HEK293T (cell line): ENCODE results near the gene RGS1.

Experiments
- BHLHE40 ChIP-seq: fragments of 450-650 bp; IDR thresholded peaks from 2 replicates; pipeline ENCODE4 v1.6.1; 2016; ENCODE audit warnings: mild to moderate bottlenecking, moderate library complexity, borderline replicate concordance
- ELF4 ChIP-seq: fragments of 450-650 bp; IDR thresholded peaks from 2 replicates; pipeline ENCODE4 v1.6.1; 2017; ENCODE audit warnings: antibody characterized with exemption
- FOXA1 ChIP-seq: fragments of 450-650 bp; IDR thresholded peaks from 2 replicates; pipeline ENCODE4 v1.6.1; 2016; ENCODE audit warnings: mild to moderate bottlenecking
- FOXM1 ChIP-seq: fragments of 450-650 bp; IDR thresholded peaks from 2 replicates; pipeline ENCODE4 v1.6.1; 2017; ENCODE audit warnings: mild to moderate bottlenecking, borderline replicate concordance
- HDGF ChIP-seq: fragments of 450-650 bp; IDR thresholded peaks from 2 replicates; pipeline ENCODE4 v1.6.1; 2017; ENCODE audit warnings: antibody characterized with exemption, borderline replicate concordance
- L3MBTL2 ChIP-seq: fragments of 450-650 bp; conservative IDR thresholded peaks from 2 replicates; pipeline ENCODE4 v1.6.1; 2016; ENCODE audit warnings: mild to moderate bottlenecking
- LEF1 ChIP-seq: fragments of 450-650 bp; IDR thresholded peaks from 2 replicates; pipeline ENCODE4 v1.6.1; 2017; ENCODE audit warnings: mild to moderate bottlenecking, borderline replicate concordance
- NFRKB ChIP-seq: fragments of 450-650 bp; IDR thresholded peaks from 2 replicates; pipeline ENCODE4 v1.6.1; 2016; ENCODE audit warnings: mild to moderate bottlenecking, moderate library complexity
- SP1 ChIP-seq: fragments of 450-650 bp; IDR thresholded peaks from 2 replicates; pipeline ENCODE4 v1.6.1; 2017
- SUZ12 ChIP-seq: fragments of 450-650 bp; IDR thresholded peaks from 2 replicates; pipeline ENCODE4 v1.6.1; 2016; ENCODE audit warnings: mild to moderate bottlenecking
- ZNF384 ChIP-seq: fragments of 450-650 bp; IDR thresholded peaks from 2 replicates; pipeline ENCODE4 v1.6.1; 2016
- TF ChIP-seq, protein P1 (sequence below): fragments of 450-650 bp; IDR thresholded peaks from 2 replicates; pipeline ENCODE4 v1.6.1; 2016

DNA sequence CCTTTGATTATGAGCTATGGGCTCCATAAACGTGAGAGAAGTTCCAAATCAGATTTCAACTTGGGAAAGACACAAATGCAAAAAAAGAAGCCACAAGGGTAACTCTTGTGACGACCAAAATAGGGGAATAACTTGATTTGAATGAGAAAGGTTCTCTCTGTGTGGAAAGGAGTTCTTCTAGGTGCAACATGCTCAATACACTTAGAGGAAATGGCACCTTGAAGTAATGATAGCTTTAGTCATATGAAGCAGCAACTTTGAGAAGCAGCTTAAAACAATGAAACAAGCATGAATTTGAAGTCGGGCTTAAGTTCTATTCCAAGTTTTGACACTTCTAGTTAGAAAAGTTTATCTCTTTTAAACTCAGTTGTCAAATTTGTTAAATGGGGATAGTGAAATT, 21.8 kb upstream of the RGS1 start:
- no peak for TF ChIP-seq ZNF384
- no peak for TF ChIP-seq NFRKB
- no peak for TF ChIP-seq ELF4
- TF ChIP-seq SUZ12, result no peak
- TF ChIP-seq SP1, result no peak
- TF ChIP-seq, protein P1, sequence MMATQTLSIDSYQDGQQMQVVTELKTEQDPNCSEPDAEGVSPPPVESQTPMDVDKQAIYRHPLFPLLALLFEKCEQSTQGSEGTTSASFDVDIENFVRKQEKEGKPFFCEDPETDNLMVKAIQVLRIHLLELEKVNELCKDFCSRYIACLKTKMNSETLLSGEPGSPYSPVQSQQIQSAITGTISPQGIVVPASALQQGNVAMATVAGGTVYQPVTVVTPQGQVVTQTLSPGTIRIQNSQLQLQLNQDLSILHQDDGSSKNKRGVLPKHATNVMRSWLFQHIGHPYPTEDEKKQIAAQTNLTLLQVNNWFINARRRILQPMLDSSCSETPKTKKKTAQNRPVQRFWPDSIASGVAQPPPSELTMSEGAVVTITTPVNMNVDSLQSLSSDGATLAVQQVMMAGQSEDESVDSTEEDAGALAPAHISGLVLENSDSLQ, result no peak
- TF ChIP-seq FOXM1, result no peak
- no peak for TF ChIP-seq HDGF
- no peak for TF ChIP-seq LEF1
- no peak for TF ChIP-seq BHLHE40
- no peak for TF ChIP-seq FOXA1
- TF ChIP-seq L3MBTL2, result no peak
